IMR-90 (cell line): ENCODE results near the gene PHACTR3. TPM values are rescaled to one million over a fixed set of nuclear protein-coding genes. Genes with fewer than 3 reads are reported as not detected.

Source experiments
- ATAC-seq: fragments of 200-7000 bp; cut with Tn5 transposase; 2 replicates; pipeline ENCODE4 v1.9.1; 2020; ENCODE audit warnings: low read depth, mild to moderate bottlenecking, moderate library complexity
- BruUV-seq: library from RNA; stranded (reverse); fragments of 400-500 nt; replicated peaks from 2 replicates; lab custom pipeline; 2021; lab: Mats Ljungman, UMichigan
- CTCF ChIA-PET: fragments of 300-600 bp; formaldehyde crosslinking; extraction: SDS; loops from one replicate; lab custom pipeline; 2021; ENCODE audit warnings: antibody characterized with exemption; lab: Yijun Ruan, JAX
- POLR2A ChIA-PET: fragments of 300-600 bp; sonication (Branson Sonifier 250); formaldehyde crosslinking; loops from one replicate; lab custom pipeline; 2022; ENCODE audit warnings: antibody characterized with exemption; ENCODE audit not compliant: unreplicated experiment; lab: Charles Lee
- DNase-seq: peaks from one replicate; pipeline ENCODE4 v3.0.0; 2013
- H2AFZ ChIP-seq: replicated peaks from 2 replicates; pipeline ENCODE3; 2013; ENCODE audit warnings: low read length, mild to moderate bottlenecking; ENCODE audit not compliant: poor library complexity
- H2AK5ac ChIP-seq: 2 replicates; pipeline ENCODE4 v1.6.1; 2013; ENCODE audit warnings: low read depth, low read length, inconsistent platforms
- H2AK9ac ChIP-seq: replicated peaks from 2 replicates; pipeline ENCODE3; 2013; ENCODE audit warnings: mild to moderate bottlenecking, low read depth, low read length, moderate library complexity; ENCODE audit not compliant: poor library complexity
- H2BK120ac ChIP-seq: 2 replicates; pipeline ENCODE4 v1.6.1; 2013; ENCODE audit warnings: low read depth, low read length, inconsistent platforms
- H2BK15ac ChIP-seq: 3 replicates; pipeline ENCODE4 v1.6.1; 2013; ENCODE audit warnings: low read depth, low read length, inconsistent platforms
- H2BK20ac ChIP-seq: 2 replicates; pipeline ENCODE4 v1.6.1; 2013; ENCODE audit warnings: low read depth, mild to moderate bottlenecking, inconsistent platforms, low read length, moderate library complexity
- H2BK5ac ChIP-seq: 2 replicates; pipeline ENCODE4 v1.6.1; 2013; ENCODE audit warnings: mild to moderate bottlenecking, low read depth, low read length, inconsistent platforms; ENCODE audit not compliant: poor library complexity, severe bottlenecking
- H3K14ac ChIP-seq: replicated peaks from 2 replicates; pipeline ENCODE4 v1.6.1; 2013; ENCODE audit warnings: low read depth, low read length, inconsistent platforms
- H3K18ac ChIP-seq: 2 replicates; pipeline ENCODE4 v1.6.1; 2013; ENCODE audit warnings: low read depth, low read length, control low read depth
- H3K23ac ChIP-seq: 2 replicates; pipeline ENCODE4 v1.6.1; 2013; ENCODE audit warnings: low read depth, low read length, inconsistent platforms
- H3K27ac ChIP-seq: 2 replicates; pipeline ENCODE4 v1.5.1; 2013; ENCODE audit warnings: mild to moderate bottlenecking, control low read depth, low read length; ENCODE audit not compliant: insufficient read depth
- H3K27me3 ChIP-seq: 2 replicates; pipeline ENCODE4 v1.6.1; 2013; ENCODE audit warnings: low read length; ENCODE audit not compliant: control insufficient read depth, insufficient read depth
- H3K36me3 ChIP-seq: 2 replicates; pipeline ENCODE4 v1.6.1; 2013; ENCODE audit warnings: low read length, mixed read lengths; ENCODE audit not compliant: control insufficient read depth, insufficient read depth
- H3K4ac ChIP-seq: 2 replicates; pipeline ENCODE4 v1.6.1; 2013; ENCODE audit warnings: low read depth, low read length, inconsistent platforms
- H3K4me1 ChIP-seq: 2 replicates; pipeline ENCODE4 v1.6.1; 2013; ENCODE audit warnings: low read length, mixed read lengths; ENCODE audit not compliant: control insufficient read depth, insufficient read depth
- H3K4me2 ChIP-seq: 2 replicates; pipeline ENCODE4 v1.6.1; 2013; ENCODE audit warnings: low read depth, mild to moderate bottlenecking, control low read depth, low read length, moderate library complexity
- H3K4me3 ChIP-seq: 2 replicates; pipeline ENCODE4 v1.5.1; 2013; ENCODE audit warnings: low read depth, mild to moderate bottlenecking, control low read depth, low read length, moderate library complexity; ENCODE audit not compliant: insufficient read depth
- H3K56ac ChIP-seq: 2 replicates; pipeline ENCODE4 v1.6.1; 2013; ENCODE audit warnings: low read length, inconsistent platforms; ENCODE audit not compliant: insufficient read depth; ENCODE audit errors: extremely low read depth
- H3K79me1 ChIP-seq, 2 experiments: 2 replicates each; pipeline ENCODE4 v1.6.1; 2013; ENCODE audit warnings: low read length in 2 of 2, inconsistent platforms in 1 of 2, low read depth in 1 of 2
- H3K9ac ChIP-seq: 2 replicates; pipeline ENCODE4 v1.6.1; 2013; ENCODE audit warnings: low read depth, low read length, control low read depth
- H3K9me1 ChIP-seq: 2 replicates; pipeline ENCODE4 v1.6.1; 2013; ENCODE audit warnings: low read length, inconsistent platforms; ENCODE audit not compliant: insufficient read depth
- H3K9me3 ChIP-seq: 2 replicates; pipeline ENCODE4 v1.6.1; 2013; ENCODE audit warnings: low read length; ENCODE audit not compliant: control insufficient read depth, insufficient read depth
- H4K20me1 ChIP-seq: 2 replicates; pipeline ENCODE4 v1.6.1; 2013; ENCODE audit warnings: low read length, inconsistent platforms; ENCODE audit not compliant: insufficient read depth
- H4K5ac ChIP-seq: 2 replicates; pipeline ENCODE4 v1.6.1; 2013; ENCODE audit warnings: mild to moderate bottlenecking, low read depth, low read length, control low read depth
- H4K8ac ChIP-seq, 2 experiments: 2 replicates each; pipeline ENCODE4 v1.6.1; 2013; ENCODE audit warnings: low read depth in 2 of 2, low read length in 2 of 2, control low read depth in 1 of 2, inconsistent platforms in 1 of 2
- H4K91ac ChIP-seq: 2 replicates; pipeline ENCODE4 v1.6.1; 2013; ENCODE audit warnings: low read depth, low read length, inconsistent platforms; ENCODE audit not compliant: insufficient read depth
- BHLHE40 ChIP-seq: fragments of 150-350 bp; IDR thresholded peaks from 2 replicates; pipeline ENCODE4 v1.6.1; 2016; ENCODE audit warnings: mild to moderate bottlenecking, low read depth, low read length
- CEBPB ChIP-seq: IDR thresholded peaks from 2 replicates; pipeline ENCODE4 v1.6.1; 2012; ENCODE audit warnings: low read depth, low read length, improper control_type of control experiment
- CHD1 ChIP-seq: IDR thresholded peaks from 2 replicates; pipeline ENCODE4 v1.6.1; 2012; ENCODE audit warnings: low read depth, low read length, improper control_type of control experiment
- CTCF ChIP-seq: conservative IDR thresholded peaks from 2 replicates; pipeline ENCODE4 v1.5.1; 2012; ENCODE audit warnings: mild to moderate bottlenecking, low read depth, low read length, improper control_type of control experiment
- ELK1 ChIP-seq: fragments of 150-350 bp; IDR thresholded peaks from 2 replicates; pipeline ENCODE4 v1.6.1; 2016; ENCODE audit warnings: low read depth, mild to moderate bottlenecking, low read length, moderate library complexity, borderline replicate concordance
- FOS ChIP-seq: fragments of 150-350 bp; IDR thresholded peaks from 2 replicates; pipeline ENCODE4 v1.6.1; 2016; ENCODE audit warnings: low read depth, low read length
- MAFK ChIP-seq: IDR thresholded peaks from 2 replicates; pipeline ENCODE4 v1.6.1; 2012; ENCODE audit warnings: low read depth, low read length, improper control_type of control experiment
- MAZ ChIP-seq: IDR thresholded peaks from 2 replicates; pipeline ENCODE4 v1.6.1; 2012; ENCODE audit warnings: low read depth, mild to moderate bottlenecking, low read length, improper control_type of control experiment, moderate library complexity, borderline replicate concordance
- MXI1 ChIP-seq: IDR thresholded peaks from 2 replicates; pipeline ENCODE4 v1.6.1; 2012; ENCODE audit warnings: low read depth, mild to moderate bottlenecking, low read length, moderate library complexity, borderline replicate concordance
- NFE2L2 ChIP-seq: fragments of 150-350 bp; IDR thresholded peaks from 2 replicates; pipeline ENCODE4 v1.6.1; 2016; ENCODE audit warnings: low read depth, mild to moderate bottlenecking, low read length
- POLR2A ChIP-seq: IDR thresholded peaks from 2 replicates; pipeline ENCODE4 v1.6.1; 2012; ENCODE audit warnings: mild to moderate bottlenecking, low read depth, low read length
- RAD21 ChIP-seq: IDR thresholded peaks from 2 replicates; pipeline ENCODE4 v1.6.1; 2012; ENCODE audit warnings: low read length, improper control_type of control experiment
- RCOR1 ChIP-seq: IDR thresholded peaks from 2 replicates; pipeline ENCODE4 v1.6.1; 2012; ENCODE audit warnings: mild to moderate bottlenecking, low read length, improper control_type of control experiment; ENCODE audit not compliant: insufficient replicate concordance
- RFX5 ChIP-seq: IDR thresholded peaks from 2 replicates; pipeline ENCODE4 v1.8.0; 2012; ENCODE audit warnings: low read depth, mild to moderate bottlenecking, low read length, moderate library complexity
- SMC3 ChIP-seq: fragments of 150-350 bp; IDR thresholded peaks from 2 replicates; pipeline ENCODE4 v1.6.1; 2016; ENCODE audit warnings: low read depth, mild to moderate bottlenecking, antibody characterized with exemption, low read length, moderate library complexity
- USF2 ChIP-seq: fragments of 150-350 bp; IDR thresholded peaks from 2 replicates; pipeline ENCODE4 v1.6.1; 2017; ENCODE audit warnings: mild to moderate bottlenecking, antibody characterized with exemption, low read length, low read depth
- WGBS, 2 experiments: methylation state at CpG; one replicate each; pipeline versions ENCODE4 v1.1.5 to v1.1.7; 2013; ENCODE audit warnings: missing lambda C conversion rate in 2 of 2; ENCODE audit not compliant: insufficient read length in 1 of 2; ENCODE audit errors: extremely low coverage in 2 of 2; 5-methylcytosine and 5-hydroxymethylcytosine counted together
- dilution Hi-C: fragments of 300-500 bp; cut with HindIII; formaldehyde crosslinking; loops from one replicate; pipeline ENCODE4 v1.14.3; 2018; ENCODE audit warnings: low sequenced_read_pairs; ENCODE audit not compliant: unreplicated experiment
- in situ Hi-C: fragments of 300-500 bp; cut with MboI; formaldehyde crosslinking; loops from 3 replicates; pipeline ENCODE4 v1.14.3; 2019; ENCODE audit warnings: low sequenced_read_pairs, inconsistent platforms, mixed read lengths
- intact Hi-C: fragments of 100-400 bp; cut with micrococcal nuclease; formaldehyde crosslinking; loops from 2 replicates; pipeline ENCODE4 v1.10.0; 2022
- polyA plus RNA-seq, 3 experiments: library from polyadenylated mRNA; depleted of rRNA; stranded (reverse); fragments of >200 nt; gene quantifications; 2 replicates each; pipeline ENCODE4 v1.2.3, GENCODE V29; 2012; ENCODE audit warnings: low replicate concordance in 1 of 3
- total RNA-seq: library from RNA; depleted of rRNA; stranded (reverse); fragments of >200 nt; gene quantifications from 2 replicates; pipeline ENCODE4 v1.2.3, GENCODE V29; 2012

Gene PHACTR3
- total and polyA plus RNA-seq, 2 of the 4 experiments (the other 2 are of a cell fraction): not detected

GRCh38 chr20:59589086-59589684, 15.2 kb upstream of the PHACTR3 start:
- no peaks in the 10 kb centered on the region for H3K4me1 ChIP-seq
- no peak overlapping the region for H2AFZ ChIP-seq
- H3K9me1 ChIP-seq: no peaks in the 10 kb centered on the region
- no peak overlapping the region for H3K14ac ChIP-seq
- H3K36me3 ChIP-seq: no peaks in the 10 kb centered on the region
- DNase-seq (no peak), ATAC-seq (no peak)
- no peak overlapping the region for H3K18ac ChIP-seq
- no CpG with 5 or more reads among the region's 24 CpGs for WGBS, 2 experiments
- H3K79me1 ChIP-seq: no peaks in the 10 kb centered on the region
- no peaks in the 10 kb centered on the region for H3K27me3 ChIP-seq
- H3K56ac ChIP-seq: no peak overlapping the region
- TF ChIP-seq USF2 (no peak), FOS (no peak), MAZ (no peak), MXI1 (no peak), MAFK (no peak), RAD21 (no peak), RCOR1 (no peak), POLR2A (no peak), RFX5 (no peak), SMC3 (no peak), ELK1 (no peak), NFE2L2 (no peak), CTCF (no peak), CEBPB (no peak), CHD1 (no peak), BHLHE40 (no peak)
- ChIA-PET CTCF (no interaction called here), POLR2A (no interaction called here)
- no peak overlapping the region for H3K9ac ChIP-seq
- H4K5ac ChIP-seq: no peak overlapping the region
- no peak overlapping the region for H2BK5ac ChIP-seq
- in situ Hi-C loops: no loop called here
- H4K91ac ChIP-seq: no peak overlapping the region
- no peak overlapping the region for H4K8ac ChIP-seq
- no peak overlapping the region for H3K4me2 ChIP-seq
- no peak overlapping the region for H2AK5ac ChIP-seq
- peaks cover under 1% of the 10 kb centered on the region; the same call in 1 of the 2 replicates for H3K9me3 ChIP-seq
- intact Hi-C loops: no loop called here
- dilution Hi-C loops: no loop called here
- H2BK15ac ChIP-seq: no peak overlapping the region
- no peak overlapping the region for H3K4ac ChIP-seq
- H2BK120ac ChIP-seq: no peak overlapping the region
- no peak overlapping the region for H3K4me3 ChIP-seq
- H4K20me1 ChIP-seq: no peaks in the 10 kb centered on the region
- BruUV-seq: no TSS peak
- no peak overlapping the region for H2BK20ac ChIP-seq
- no peak overlapping the region for H3K27ac ChIP-seq
- no peak overlapping the region for H2AK9ac ChIP-seq
- no peak overlapping the region for H3K23ac ChIP-seq
